GM23338 (cell line): Measurements from ENCODE around the gene DFFA. TPM values are rescaled to one million over a fixed set of nuclear protein-coding genes. Genes with fewer than 3 reads are reported as not detected.

Experiments
- ATAC-seq: fragments of 200-7000 bp; cut with Tn5 transposase; 3 replicates; pipeline ENCODE4 v1.9.1; 2020
- DNase-seq: peaks from one replicate; pipeline ENCODE4 v3.0.0-alpha.2; 2015; ENCODE audit warnings: low spot score
- H2AFZ ChIP-seq: fragments of 200-600 bp; sonication (generic); 2 replicates; pipeline ENCODE4 v1.8.0; 2016; ENCODE audit warnings: antibody characterized with exemption, mild to moderate bottlenecking, moderate library complexity
- H3F3A ChIP-seq: fragments of 200-600 bp; sonication (generic); replicated peaks from 2 replicates; pipeline ENCODE4 v1.8.0; 2017; ENCODE audit warnings: antibody characterized with exemption, mixed run types, low read depth
- H3K27ac ChIP-seq: fragments of 200-600 bp; sonication (generic); 2 replicates; pipeline ENCODE4 v1.6.1; 2016; ENCODE audit warnings: low read depth
- H3K27me3 ChIP-seq: fragments of 200-600 bp; sonication (generic); 2 replicates; pipeline ENCODE4 v1.8.0; 2016; ENCODE audit warnings: mild to moderate bottlenecking, mixed run types, moderate library complexity; ENCODE audit not compliant: insufficient read depth
- H3K36me3 ChIP-seq: fragments of 200-600 bp; sonication (generic); 2 replicates; pipeline ENCODE4 v1.8.0; 2016; ENCODE audit warnings: mild to moderate bottlenecking; ENCODE audit not compliant: insufficient read depth
- H3K4me1 ChIP-seq: fragments of 200-600 bp; sonication (generic); 2 replicates; pipeline ENCODE4 v1.8.0; 2016; ENCODE audit warnings: mild to moderate bottlenecking, moderate library complexity; ENCODE audit not compliant: insufficient read depth
- H3K4me2 ChIP-seq: fragments of 200-600 bp; sonication (generic); 2 replicates; pipeline ENCODE4 v1.7.1; 2017; ENCODE audit warnings: mixed run types
- H3K4me3 ChIP-seq: fragments of 200-600 bp; sonication (generic); 2 replicates; pipeline ENCODE4 v1.6.1; 2016; ENCODE audit warnings: mixed run types
- H3K79me2 ChIP-seq: fragments of 200-600 bp; sonication (generic); replicated peaks from 2 replicates; pipeline ENCODE4 v1.8.0; 2017; ENCODE audit warnings: mild to moderate bottlenecking; ENCODE audit not compliant: insufficient read depth
- H3K9me2 ChIP-seq: fragments of 200-600 bp; sonication (generic); 2 replicates; pipeline ENCODE4 v1.8.0; 2017; ENCODE audit not compliant: insufficient read depth
- H4K20me1 ChIP-seq: fragments of 200-600 bp; sonication (generic); replicated peaks from 2 replicates; pipeline ENCODE4 v1.8.0; 2017; ENCODE audit warnings: mild to moderate bottlenecking; ENCODE audit not compliant: insufficient read depth
- H3K27ac Mint-ChIP-seq: 2 replicates; pipeline ENCODE4 v1.8.0; 2020; ENCODE audit warnings: inconsistent platforms, mild to moderate bottlenecking, moderate library complexity, mixed read lengths
- H3K27me3 Mint-ChIP-seq: 3 replicates; pipeline ENCODE4 v1.8.0; 2022; ENCODE audit warnings: low read depth, mild to moderate bottlenecking, moderate library complexity, mixed read lengths, inconsistent platforms; ENCODE audit not compliant: insufficient read depth, poor library complexity
- H3K36me3 Mint-ChIP-seq: 3 replicates; pipeline ENCODE4 v1.8.0; 2021; ENCODE audit warnings: low read depth, mild to moderate bottlenecking, inconsistent platforms, moderate library complexity, mixed read lengths
- H3K4me1 Mint-ChIP-seq: 3 replicates; pipeline ENCODE4 v1.8.0; 2020; ENCODE audit warnings: mild to moderate bottlenecking, inconsistent platforms, mixed read lengths
- H3K4me3 Mint-ChIP-seq: 3 replicates; pipeline ENCODE4 v1.8.0; 2021; ENCODE audit warnings: moderate library complexity, mild to moderate bottlenecking, inconsistent platforms, mixed read lengths
- H3K9me3 Mint-ChIP-seq: 3 replicates; pipeline ENCODE4 v1.8.0; 2020; ENCODE audit warnings: moderate library complexity, mild to moderate bottlenecking, inconsistent platforms, mixed read lengths
- CREB1 ChIP-seq: fragments of 250-450 bp; sonication (Bioruptor Pico); IDR thresholded peaks from 2 replicates; pipeline ENCODE4 v1.5.0; 2020; ENCODE audit warnings: low read depth, mild to moderate bottlenecking, moderate library complexity
- EZH2 ChIP-seq: fragments of 200-600 bp; sonication (generic); IDR thresholded peaks from one replicate; pipeline ENCODE4 v1.8.0; 2017; ENCODE audit warnings: antibody characterized with exemption, mild to moderate bottlenecking, low read depth; ENCODE audit not compliant: unreplicated experiment
- EZH2phosphoT487 ChIP-seq: fragments of 200-600 bp; sonication (generic); IDR thresholded peaks from one replicate; pipeline ENCODE4 v1.8.1; 2018; ENCODE audit warnings: antibody characterized with exemption; ENCODE audit not compliant: unreplicated experiment
- JUNB ChIP-seq: IDR thresholded peaks from one replicate; pipeline ENCODE4 v1.6.1; 2016; ENCODE audit warnings: antibody characterized with exemption; ENCODE audit not compliant: unreplicated experiment
- NANOG ChIP-seq: IDR thresholded peaks from 2 replicates; pipeline ENCODE4 v1.6.1; 2016; ENCODE audit warnings: antibody characterized with exemption, borderline replicate concordance
- POLR2AphosphoS5 ChIP-seq: IDR thresholded peaks from 2 replicates; pipeline ENCODE4 v1.6.1; 2016; ENCODE audit warnings: antibody characterized with exemption, low read depth
- REST ChIP-seq: IDR thresholded peaks from one replicate; pipeline ENCODE4 v1.6.1; 2018; ENCODE audit warnings: antibody characterized with exemption; ENCODE audit not compliant: unreplicated experiment
- STAT1 ChIP-seq: IDR thresholded peaks from one replicate; pipeline ENCODE4 v1.6.1; 2016; ENCODE audit warnings: antibody characterized with exemption; ENCODE audit not compliant: unreplicated experiment
- ZNF114 ChIP-seq: fragments of 250-450 bp; sonication (Bioruptor Pico); IDR thresholded peaks from 2 replicates; pipeline ENCODE4 v1.5.0; 2020; ENCODE audit warnings: mild to moderate bottlenecking, moderate library complexity
- ZNF331 ChIP-seq: fragments of 250-450 bp; sonication (Bioruptor Pico); IDR thresholded peaks from 2 replicates; pipeline ENCODE4 v1.5.0; 2020; ENCODE audit warnings: low read depth, mild to moderate bottlenecking, moderate library complexity
- polyA plus RNA-seq: library from polyadenylated mRNA; unstranded; fragments of >200 nt; fragmentation: Nextera tagmentation; extraction: Ambion mirVana; gene quantifications from 2 replicates; pipeline ENCODE4 v1.2.1, GENCODE V29; 2016
- total RNA-seq: library from RNA; depleted of rRNA; stranded (reverse); fragments of >200 nt; shearing (Covaris generic); gene quantifications from 2 replicates; pipeline ENCODE4 v1.2.3, GENCODE V29; 2014
- TF ChIP-seq, protein P1 (sequence below), 2 experiments: fragments of 200-600 bp in 1 of 2; sonication (generic) in 1 of 2; conservative IDR thresholded peaks; 2 replicates each; pipeline versions ENCODE4 v1.5.1 to v1.6.1; 2016 to 2017; ENCODE audit warnings: antibody characterized with exemption in 2 of 2, low read depth in 2 of 2, mild to moderate bottlenecking in 2 of 2, moderate library complexity in 1 of 2
- TF ChIP-seq, protein P2 (sequence below): IDR thresholded peaks from 2 replicates; pipeline ENCODE4 v1.6.1; 2016; ENCODE audit warnings: antibody characterized with exemption
- TF ChIP-seq, protein P3 (sequence below): fragments of 250-450 bp; sonication (Bioruptor Pico); IDR thresholded peaks from 2 replicates; pipeline ENCODE4 v1.5.0; 2020; ENCODE audit warnings: mild to moderate bottlenecking, moderate library complexity

The DFFA gene
- total and polyA plus RNA-seq, 2 experiments from 2014 or later, result 65.2 to 82.0 TPM

DNA sequence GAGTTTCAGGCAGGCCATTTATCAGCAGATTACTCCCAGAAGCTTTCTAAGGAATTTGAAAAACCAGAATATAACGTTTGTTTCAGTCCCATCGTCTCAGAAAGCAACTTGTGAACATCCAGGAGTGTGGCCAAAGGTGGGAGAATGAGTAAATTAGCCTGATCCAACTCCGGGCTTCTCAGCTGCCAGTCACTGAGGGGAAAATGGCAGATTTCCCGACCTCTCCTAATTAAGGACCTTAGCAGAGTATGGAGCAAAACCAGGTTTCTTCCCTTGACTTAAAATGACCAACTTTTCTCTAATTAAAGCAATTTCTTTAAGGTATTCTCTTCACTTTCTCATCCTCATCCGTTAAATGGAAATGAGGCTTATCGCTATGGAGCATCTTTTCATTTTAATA lies 21.5 kb downstream of the DFFA start:
- H3K36me3 Mint-ChIP-seq, result peaks cover 10% of the 10 kb centered on the region; the same call in 2 of the 3 replicates
- Histone ChIP-seq H3K4me2 (peak overlapping the region; percentile 68), H3F3A (peaks cover 7% of the 10 kb centered on the region; the same call in 1 of the 2 replicates), H2AFZ (no peak overlapping the region), H3K79me2 (no peaks in the 10 kb centered on the region), H3K27me3 (no peaks in the 10 kb centered on the region), H3K4me3 (peak overlapping the region; percentile 36; the same call in 1 of the 2 replicates), H3K27ac (0 out of 2 replicates have a peak overlapping the region, but pooled peaks have one; percentile 4), H4K20me1 (no peaks in the 10 kb centered on the region), H3K36me3 (no peaks in the 10 kb centered on the region), H3K9me2 (no peaks in the 10 kb centered on the region), H3K4me1 (peaks cover 19% of the 10 kb centered on the region)
- no peaks in the 10 kb centered on the region for H3K27me3 Mint-ChIP-seq
- H3K9me3 Mint-ChIP-seq, result peaks cover 2% of the 10 kb centered on the region; the same call in 1 of the 3 replicates
- DNase-seq (no peak), ATAC-seq (peak; percentile 24; the same call in 2 of the 3 replicates)
- no peak overlapping the region; the same call in 1 of the 2 replicates for H3K27ac Mint-ChIP-seq
- TF ChIP-seq EZH2 (no peak), ZNF114 (CRISPR knock-in tag) (no peak), EZH2phosphoT487 (no peak), POLR2AphosphoS5 (no peak), NANOG (no peak), REST (no peak), STAT1 (no peak), CREB1 (CRISPR knock-in tag) (no peak), JUNB (no peak), ZNF331 (no peak)
- TF ChIP-seq, protein P1, sequence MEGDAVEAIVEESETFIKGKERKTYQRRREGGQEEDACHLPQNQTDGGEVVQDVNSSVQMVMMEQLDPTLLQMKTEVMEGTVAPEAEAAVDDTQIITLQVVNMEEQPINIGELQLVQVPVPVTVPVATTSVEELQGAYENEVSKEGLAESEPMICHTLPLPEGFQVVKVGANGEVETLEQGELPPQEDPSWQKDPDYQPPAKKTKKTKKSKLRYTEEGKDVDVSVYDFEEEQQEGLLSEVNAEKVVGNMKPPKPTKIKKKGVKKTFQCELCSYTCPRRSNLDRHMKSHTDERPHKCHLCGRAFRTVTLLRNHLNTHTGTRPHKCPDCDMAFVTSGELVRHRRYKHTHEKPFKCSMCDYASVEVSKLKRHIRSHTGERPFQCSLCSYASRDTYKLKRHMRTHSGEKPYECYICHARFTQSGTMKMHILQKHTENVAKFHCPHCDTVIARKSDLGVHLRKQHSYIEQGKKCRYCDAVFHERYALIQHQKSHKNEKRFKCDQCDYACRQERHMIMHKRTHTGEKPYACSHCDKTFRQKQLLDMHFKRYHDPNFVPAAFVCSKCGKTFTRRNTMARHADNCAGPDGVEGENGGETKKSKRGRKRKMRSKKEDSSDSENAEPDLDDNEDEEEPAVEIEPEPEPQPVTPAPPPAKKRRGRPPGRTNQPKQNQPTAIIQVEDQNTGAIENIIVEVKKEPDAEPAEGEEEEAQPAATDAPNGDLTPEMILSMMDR (conservative IDR thresholded peaks at IDR 0.05; ENCODE audit: low read depth in 2 of 2), result no peak
- TF ChIP-seq, protein P2, sequence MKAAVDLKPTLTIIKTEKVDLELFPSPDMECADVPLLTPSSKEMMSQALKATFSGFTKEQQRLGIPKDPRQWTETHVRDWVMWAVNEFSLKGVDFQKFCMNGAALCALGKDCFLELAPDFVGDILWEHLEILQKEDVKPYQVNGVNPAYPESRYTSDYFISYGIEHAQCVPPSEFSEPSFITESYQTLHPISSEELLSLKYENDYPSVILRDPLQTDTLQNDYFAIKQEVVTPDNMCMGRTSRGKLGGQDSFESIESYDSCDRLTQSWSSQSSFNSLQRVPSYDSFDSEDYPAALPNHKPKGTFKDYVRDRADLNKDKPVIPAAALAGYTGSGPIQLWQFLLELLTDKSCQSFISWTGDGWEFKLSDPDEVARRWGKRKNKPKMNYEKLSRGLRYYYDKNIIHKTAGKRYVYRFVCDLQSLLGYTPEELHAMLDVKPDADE, result no peak
- TF ChIP-seq, protein P3, sequence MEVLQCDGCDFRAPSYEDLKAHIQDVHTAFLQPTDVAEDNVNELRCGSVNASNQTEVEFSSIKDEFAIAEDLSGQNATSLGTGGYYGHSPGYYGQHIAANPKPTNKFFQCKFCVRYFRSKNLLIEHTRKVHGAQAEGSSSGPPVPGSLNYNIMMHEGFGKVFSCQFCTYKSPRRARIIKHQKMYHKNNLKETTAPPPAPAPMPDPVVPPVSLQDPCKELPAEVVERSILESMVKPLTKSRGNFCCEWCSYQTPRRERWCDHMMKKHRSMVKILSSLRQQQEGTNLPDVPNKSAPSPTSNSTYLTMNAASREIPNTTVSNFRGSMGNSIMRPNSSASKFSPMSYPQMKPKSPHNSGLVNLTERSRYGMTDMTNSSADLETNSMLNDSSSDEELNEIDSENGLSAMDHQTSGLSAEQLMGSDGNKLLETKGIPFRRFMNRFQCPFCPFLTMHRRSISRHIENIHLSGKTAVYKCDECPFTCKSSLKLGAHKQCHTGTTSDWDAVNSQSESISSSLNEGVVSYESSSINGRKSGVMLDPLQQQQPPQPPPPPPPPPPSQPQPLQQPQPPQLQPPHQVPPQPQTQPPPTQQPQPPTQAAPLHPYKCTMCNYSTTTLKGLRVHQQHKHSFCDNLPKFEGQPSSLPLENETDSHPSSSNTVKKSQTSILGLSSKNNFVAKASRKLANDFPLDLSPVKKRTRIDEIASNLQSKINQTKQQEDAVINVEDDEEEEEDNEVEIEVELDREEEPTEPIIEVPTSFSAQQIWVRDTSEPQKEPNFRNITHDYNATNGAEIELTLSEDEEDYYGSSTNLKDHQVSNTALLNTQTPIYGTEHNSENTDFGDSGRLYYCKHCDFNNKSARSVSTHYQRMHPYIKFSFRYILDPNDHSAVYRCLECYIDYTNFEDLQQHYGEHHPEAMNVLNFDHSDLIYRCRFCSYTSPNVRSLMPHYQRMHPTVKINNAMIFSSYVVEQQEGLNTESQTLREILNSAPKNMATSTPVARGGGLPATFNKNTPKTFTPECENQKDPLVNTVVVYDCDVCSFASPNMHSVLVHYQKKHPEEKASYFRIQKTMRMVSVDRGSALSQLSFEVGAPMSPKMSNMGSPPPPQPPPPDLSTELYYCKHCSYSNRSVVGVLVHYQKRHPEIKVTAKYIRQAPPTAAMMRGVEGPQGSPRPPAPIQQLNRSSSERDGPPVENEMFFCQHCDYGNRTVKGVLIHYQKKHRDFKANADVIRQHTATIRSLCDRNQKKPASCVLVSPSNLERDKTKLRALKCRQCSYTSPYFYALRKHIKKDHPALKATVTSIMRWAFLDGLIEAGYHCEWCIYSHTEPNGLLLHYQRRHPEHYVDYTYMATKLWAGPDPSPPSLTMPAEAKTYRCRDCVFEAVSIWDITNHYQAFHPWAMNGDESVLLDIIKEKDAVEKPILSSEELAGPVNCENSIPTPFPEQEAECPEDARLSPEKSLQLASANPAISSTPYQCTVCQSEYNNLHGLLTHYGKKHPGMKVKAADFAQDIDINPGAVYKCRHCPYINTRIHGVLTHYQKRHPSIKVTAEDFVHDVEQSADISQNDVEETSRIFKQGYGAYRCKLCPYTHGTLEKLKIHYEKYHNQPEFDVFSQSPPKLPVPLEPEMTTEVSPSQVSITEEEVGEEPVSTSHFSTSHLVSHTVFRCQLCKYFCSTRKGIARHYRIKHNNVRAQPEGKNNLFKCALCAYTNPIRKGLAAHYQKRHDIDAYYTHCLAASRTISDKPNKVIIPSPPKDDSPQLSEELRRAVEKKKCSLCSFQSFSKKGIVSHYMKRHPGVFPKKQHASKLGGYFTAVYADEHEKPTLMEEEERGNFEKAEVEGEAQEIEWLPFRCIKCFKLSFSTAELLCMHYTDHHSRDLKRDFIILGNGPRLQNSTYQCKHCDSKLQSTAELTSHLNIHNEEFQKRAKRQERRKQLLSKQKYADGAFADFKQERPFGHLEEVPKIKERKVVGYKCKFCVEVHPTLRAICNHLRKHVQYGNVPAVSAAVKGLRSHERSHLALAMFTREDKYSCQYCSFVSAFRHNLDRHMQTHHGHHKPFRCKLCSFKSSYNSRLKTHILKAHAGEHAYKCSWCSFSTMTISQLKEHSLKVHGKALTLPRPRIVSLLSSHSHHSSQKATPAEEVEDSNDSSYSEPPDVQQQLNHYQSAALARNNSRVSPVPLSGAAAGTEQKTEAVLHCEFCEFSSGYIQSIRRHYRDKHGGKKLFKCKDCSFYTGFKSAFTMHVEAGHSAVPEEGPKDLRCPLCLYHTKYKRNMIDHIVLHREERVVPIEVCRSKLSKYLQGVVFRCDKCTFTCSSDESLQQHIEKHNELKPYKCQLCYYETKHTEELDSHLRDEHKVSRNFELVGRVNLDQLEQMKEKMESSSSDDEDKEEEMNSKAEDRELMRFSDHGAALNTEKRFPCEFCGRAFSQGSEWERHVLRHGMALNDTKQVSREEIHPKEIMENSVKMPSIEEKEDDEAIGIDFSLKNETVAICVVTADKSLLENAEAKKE (CRISPR knock-in tag), result no peak
- peak overlapping the region; percentile 17; the same call in 2 of the 3 replicates for H3K4me3 Mint-ChIP-seq
- peaks cover 24% of the 10 kb centered on the region for H3K4me1 Mint-ChIP-seq
